GM21360 (cell line): ENCODE results near the gene ITM2B.
"Not testable (repeated sequence)": the region's sequence is repeated elsewhere in the genome, so short reads cannot be mapped to it uniquely, and the experiment has no call there.

Source experiments
- ATAC-seq: cut with Tn5 transposase; IDR thresholded peaks from one replicate; pipeline ENCODE4 v1.9.1; 2021; ENCODE audit warnings: mild to moderate bottlenecking, moderate library complexity; ENCODE audit not compliant: unreplicated experiment

Gene ITM2B

DNA sequence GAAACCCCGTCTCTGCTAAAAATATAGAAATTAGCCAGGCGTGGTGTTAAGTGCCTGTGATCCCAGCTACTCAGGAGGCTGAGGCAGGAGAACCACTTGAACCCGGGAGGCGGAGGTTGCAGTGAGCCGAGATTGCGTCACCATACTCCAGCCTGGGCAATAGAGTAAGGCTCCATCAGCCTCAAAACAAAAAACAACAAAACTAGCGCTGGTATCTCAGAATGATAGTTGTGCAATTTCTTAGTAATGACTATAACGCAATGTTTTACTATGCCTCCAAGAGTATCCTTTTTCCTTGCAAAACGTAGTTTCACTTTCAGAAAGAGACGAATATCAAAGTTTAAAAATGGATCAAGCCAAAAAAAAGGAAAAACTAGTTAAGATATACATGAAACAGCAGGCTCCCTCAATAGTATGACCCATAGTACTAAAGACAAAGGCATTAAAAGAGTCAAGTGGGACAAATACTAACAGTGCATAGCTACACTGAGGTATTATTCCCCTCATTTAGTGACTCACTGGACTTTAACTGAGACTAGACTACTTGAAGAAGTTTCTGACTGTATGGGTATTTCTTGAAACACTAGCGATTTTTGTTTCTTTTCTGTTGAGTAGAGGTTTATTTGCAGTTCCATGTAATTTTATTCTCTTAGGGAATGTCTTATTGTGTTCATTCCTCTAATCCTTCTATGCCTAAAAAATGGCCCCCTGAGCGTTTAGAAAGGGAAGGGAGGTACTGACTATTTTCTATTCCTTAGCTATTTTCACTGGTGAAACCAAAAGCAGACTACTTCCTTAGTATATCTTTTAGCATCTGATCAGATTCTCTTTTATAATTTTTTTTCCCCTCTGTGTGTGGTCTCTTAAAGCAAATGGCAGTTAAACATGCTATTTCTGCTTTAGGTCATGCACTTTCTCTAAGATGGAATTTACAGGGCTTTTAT is 10.4 kb upstream of the ITM2B start:
- no peak for ATAC-seq

- ATAC-seq: no peak
Measured at GRCh38 chr13:48224701-48225100, 8.3 kb upstream of the ITM2B start.

DNA sequence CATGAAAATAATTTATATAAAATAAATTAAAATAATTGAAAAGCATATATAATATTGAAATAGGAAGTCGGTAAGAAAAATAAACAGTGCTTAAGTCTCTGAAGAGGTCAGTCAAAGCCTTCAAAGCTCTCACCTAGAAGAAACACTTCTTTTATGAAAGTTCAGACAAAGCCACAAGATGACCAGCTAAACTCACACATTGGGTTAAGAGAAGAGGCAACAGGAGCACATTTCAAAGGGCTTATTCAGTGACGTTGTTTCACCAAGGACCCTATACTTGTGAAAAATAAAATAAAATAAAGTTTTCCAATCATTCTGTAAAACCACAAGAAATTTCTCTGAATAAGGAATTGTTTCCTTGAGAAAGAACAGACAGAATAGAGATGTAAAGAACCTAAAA is 2.5 kb upstream of the ITM2B start:
- ATAC-seq: no peak

DNA sequence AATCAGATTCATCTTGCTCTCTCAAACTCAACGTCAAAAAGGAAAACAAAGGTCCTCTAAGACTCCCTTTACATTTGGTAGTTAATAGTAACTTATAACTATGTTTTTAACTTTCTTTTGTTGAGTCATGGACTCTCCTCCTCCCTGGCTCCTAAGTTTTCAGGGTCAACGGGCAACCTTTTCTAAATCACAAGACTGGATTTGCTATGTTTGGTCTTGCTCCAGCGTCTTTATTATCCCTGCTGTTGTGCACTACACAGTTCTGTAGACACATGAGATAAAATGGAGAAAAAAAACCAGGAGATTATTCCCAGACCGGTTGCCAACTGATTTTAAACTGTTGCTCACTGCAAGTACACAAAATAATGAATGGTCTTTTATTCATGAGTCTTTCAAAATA is 1.9 kb upstream of the ITM2B start:
- ATAC-seq: no peak

- ATAC-seq: no peak
Measured at GRCh38 chr13:48231933-48232332, 1.1 kb upstream of the ITM2B start.

- no peak for ATAC-seq
Measured at GRCh38 chr13:48232420-48233045, 473 bp upstream of the ITM2B start.

DNA sequence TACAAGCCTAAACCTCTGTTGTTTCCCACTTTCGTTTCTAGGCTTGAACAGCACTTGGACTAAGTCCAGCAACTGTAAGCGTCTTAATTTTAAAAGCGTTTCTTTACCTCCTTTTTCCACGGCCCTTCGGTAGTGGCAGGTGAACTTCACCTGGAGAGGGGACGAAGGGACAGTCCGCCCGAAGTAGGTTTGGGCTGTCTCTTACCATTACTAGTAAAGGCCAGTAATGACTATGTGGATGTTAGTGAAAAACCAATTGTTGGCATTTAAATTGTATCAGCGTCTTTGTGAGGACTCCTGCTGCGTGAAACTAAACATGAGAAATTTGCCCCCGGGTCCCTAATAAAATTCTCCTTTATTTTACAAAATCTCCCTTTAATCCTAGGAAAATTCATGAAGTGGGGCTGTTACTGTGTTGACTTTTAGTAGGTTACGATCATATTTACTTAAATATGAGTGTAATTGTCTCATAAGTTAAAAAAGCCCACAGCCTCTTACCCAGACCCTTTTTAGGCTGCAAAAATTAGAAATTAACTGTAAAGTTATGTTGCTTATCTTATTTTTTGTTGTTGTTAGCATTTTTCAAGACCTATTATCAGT is 983 bp downstream of the ITM2B start:
- no peak for ATAC-seq

DNA sequence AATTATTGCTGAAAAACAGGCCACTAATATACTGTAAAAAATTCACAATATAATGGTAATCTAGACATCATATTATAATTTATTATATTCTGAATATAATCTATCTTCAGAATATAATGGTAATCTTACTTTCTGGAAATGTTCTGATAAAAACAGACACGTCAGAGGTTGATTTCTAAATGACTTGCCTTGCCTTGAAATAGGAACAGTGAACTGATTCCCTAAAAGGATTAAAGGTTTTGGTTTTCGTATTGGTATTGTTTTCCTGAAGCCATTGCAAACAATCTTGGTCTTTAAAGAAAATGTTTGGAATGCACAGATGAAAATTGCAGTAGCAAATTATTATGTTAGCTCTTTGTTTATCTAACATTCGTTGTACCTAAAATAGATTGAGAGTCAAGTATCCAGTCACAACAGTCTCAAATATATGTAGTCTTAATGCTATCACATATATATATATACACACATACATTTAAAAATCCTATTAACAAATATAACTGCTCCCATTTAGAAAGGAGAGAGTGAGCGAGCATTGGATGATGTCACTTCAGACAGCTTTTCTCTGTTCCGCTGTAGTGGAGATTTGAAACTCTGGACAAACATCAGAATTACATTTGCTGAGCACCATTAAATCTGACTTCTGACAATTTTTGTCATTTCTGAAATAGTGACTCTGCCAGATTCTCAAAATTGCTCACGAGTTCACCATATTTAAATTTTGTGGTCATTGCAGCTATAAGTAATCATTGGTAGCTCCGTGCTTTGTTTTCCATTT is 1.7 kb downstream of the ITM2B start:
- peak; percentile 50 for ATAC-seq

GRCh38 chr13:48235341-48236135 is 2.5 kb downstream of the ITM2B start:
- no peak for ATAC-seq

DNA sequence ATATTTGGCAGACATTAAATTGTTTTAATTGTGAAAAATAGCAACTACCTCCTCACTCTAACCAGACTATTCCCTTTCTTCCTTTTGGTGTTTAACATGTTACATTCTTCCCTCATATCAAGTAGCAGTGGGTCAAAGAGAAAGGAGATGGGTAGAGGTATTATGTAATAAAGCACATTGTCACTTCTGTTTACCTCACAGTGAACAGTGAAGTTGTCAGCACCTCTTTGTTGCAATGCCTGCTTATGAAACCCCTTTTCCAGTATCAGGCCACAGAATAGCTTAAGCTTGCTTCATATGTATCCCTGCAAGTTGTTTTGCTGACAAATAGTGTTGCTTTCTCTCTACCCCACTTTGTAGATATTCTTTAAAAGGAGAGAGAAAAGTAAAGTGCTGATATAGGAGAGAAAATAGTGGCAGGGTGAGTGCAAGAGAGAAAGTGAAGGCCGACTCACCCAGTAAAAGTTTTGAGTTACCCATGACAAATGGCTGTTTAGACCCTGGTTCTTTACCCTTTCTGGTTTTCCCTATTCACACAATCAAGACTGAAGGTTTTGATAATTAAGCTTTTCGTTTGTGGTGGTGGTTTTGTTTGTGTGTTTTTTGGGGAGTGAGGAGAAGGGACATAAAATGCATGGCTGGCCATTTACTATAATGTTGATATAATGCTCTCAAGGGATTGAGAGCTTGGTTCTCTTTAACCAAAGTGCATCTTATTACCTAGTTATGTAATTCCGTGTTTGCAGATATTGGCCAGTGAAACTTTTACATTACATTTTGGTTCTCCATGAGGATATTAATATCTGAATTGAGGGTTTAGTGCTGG is 3.7 kb downstream of the ITM2B start:
- no peak for ATAC-seq

DNA sequence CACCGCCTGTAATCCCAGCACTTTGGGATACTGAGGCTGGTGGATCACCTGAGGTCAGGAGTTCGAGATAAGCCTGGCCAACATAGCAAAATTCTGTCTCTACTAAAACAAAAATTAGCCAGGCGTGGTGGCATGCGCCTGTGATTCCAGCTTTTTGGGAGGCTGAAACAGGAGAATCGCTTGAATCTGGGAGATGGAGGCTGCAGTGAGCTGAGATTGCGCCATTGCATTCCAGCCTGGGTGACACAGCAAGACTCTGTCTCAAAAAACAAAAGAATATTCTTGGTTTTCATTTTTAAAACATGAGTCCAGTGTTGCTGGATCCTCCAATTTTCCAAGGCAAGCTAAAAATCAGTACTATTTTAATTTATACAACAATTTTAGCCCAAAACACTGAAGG is 6.4 kb downstream of the ITM2B start:
- not testable (repeated sequence) for ATAC-seq

GRCh38 chr13:48241651-48242050 is 8.6 kb downstream of the ITM2B start:
- ATAC-seq: no peak

DNA sequence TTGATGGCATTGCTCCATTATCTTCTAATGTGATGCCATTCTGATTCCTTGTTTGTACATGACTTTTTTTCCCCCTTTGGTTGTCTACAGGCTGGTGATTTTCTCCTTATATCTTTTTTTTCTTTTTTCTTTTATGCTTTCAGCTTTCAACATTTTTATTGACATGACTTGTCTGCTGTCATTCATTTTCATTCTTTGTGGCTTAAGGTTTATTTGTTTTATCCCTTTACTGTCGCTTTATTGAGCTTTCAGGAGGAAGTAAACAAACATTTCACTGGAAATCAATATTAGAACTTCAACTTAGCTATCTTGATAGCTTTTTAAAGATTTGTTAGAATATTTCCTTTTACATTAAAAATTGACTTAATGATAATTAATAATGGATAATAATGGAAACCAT is 9.7 kb downstream of the ITM2B start:
- no peak for ATAC-seq

DNA sequence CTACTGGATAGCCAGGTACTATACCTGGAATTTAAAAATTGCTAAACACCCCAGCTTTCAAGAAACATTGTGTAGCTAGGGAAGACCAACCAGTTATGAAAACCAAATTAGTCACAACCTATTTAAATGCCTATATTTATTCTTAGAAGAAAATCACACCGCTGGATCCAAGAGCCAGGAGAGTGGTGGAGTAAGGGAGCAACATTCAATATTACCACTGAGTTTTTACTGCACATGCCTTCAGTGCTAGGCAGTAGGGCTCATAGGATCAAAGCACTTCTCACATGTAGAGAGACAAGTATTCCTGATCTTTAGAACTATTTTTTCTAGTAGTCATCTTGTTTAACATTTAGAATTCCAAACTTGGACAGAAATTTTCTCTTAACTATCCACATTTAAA is 11.2 kb downstream of the ITM2B start:
- ATAC-seq: no peak

DNA sequence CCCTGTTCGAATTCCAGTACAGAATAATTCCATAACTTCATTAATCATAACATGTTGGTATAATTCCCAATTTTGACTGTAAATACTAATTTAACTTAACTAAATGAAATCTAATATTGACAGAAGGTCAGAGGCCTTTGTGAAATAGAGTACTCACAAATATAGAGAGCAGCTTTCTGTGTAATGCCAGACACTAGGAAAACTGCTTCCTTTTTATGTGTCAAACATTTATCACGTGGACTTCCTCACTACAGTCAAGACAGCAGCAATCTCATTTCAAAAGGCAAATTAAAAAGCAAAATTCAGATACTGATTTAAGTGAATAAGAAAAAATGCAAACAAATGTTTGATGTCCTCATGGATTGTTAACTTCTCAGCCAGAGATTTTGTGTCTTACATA is 13.1 kb downstream of the ITM2B start:
- no peak for ATAC-seq

DNA sequence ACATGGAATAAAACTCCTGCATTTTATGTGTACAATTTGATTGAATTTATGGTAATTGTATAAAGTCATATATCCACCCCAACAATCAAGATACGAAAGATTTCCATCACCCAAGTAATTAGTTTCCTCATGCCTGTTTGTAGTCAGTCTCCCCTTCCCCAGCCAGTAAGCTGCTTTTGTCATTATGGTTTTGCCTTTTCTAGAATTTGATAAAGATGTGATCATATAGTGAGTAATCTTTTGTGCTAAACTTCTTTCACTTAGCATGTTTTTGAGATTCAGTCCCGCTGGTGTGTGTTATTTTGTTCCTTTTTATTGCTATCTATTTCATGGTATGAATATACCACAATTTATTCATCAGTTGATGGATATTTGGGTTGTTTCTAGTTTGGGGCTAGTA is 16.0 kb downstream of the ITM2B start:
- no peak for ATAC-seq

DNA sequence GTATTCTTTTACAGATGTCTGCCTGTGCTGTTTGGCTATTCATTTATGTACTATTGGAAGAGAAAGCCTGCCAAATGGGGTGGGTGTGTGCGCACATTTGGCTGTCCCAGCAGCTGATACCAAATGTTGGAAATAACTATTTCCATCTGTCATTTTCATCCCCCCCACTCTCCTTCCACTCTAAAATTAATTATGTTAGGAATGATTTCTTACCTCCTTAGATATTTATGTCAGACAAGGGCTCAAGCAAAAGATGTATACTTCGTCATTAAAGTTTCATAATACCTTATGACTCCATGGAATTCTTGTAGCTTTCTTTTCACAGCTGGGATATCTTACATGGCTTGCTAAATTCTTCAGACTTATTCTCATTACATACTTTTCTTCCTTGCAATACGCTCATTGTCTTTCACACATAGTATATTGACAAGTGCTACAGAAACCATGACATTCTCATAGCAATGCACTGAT is 18.6 kb downstream of the ITM2B start:
- no peak for ATAC-seq

- ATAC-seq: no peak
Measured at GRCh38 chr13:48252176-48252575, 19.2 kb downstream of the ITM2B start.

DNA sequence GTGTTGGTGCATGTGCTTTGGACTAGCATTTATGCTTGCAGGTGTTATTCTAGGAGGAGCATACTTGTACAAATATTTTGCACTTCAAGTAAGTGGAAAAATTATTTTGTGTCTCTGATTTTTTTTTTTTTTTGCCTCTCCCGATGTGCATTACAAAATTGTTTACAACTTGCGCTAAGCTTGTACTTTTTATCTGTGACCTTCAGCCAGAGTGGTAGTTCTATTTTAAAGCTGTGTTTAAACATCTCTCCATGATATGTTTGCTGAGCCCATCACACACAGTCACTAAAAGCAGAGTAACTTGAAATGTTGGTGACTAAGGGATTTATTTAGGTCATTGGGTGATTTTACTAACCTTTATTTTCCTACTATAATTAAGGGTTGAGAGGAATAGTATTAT is 20.8 kb downstream of the ITM2B start:
- ATAC-seq: no peak
